Neural cell (in vitro differentiated cells): ENCODE measurements around the gene OR5AL1. TPM values are rescaled to one million over a fixed set of nuclear protein-coding genes. Genes with fewer than 3 reads are reported as not detected.

ENCODE experiments used
- polyA plus RNA-seq: library from polyadenylated mRNA; depleted of rRNA; stranded (reverse); fragments of >200 nt; gene quantifications from 2 replicates; pipeline ENCODE4 v1.2.3, GENCODE V29; 2014

OR5AL1 gene
- polyA plus RNA-seq, 1 donor from 2014 or later, result not detected

Other genes starting within 250 kb of the OR5AL1 start
- gene OR5J2, start 236.1 kb upstream of the OR5AL1 start, polyA plus RNA-seq, result not detected in 2 replicates
- gene OR5T2, start 178.4 kb upstream of the OR5AL1 start, polyA plus RNA-seq, result not detected in 2 replicates
- not detected in 2 replicates for gene OR5T3, start 160.4 kb upstream of the OR5AL1 start, polyA plus RNA-seq
- gene OR5T1, start 138.5 kb upstream of the OR5AL1 start, polyA plus RNA-seq, result not detected in 2 replicates
- not detected in 2 replicates for gene OR8H1, start 120.4 kb upstream of the OR5AL1 start, polyA plus RNA-seq
- gene OR8K3, start 97.6 kb upstream of the OR5AL1 start, polyA plus RNA-seq, result not detected in 2 replicates
- 0.60 TPM in 1 of 2 replicates, not detected in the other for gene OR8K1, start 66.7 kb upstream of the OR5AL1 start, polyA plus RNA-seq
- gene OR8J1, start 58.4 kb upstream of the OR5AL1 start, polyA plus RNA-seq, result not detected in 2 replicates
- gene OR8U1, start 37.1 kb upstream of the OR5AL1 start, polyA plus RNA-seq, result not detected in 2 replicates
- not detected in 2 replicates for gene OR5M3, start 60.7 kb downstream of the OR5AL1 start, polyA plus RNA-seq
- not detected in 2 replicates for gene OR5M8, start 78.7 kb downstream of the OR5AL1 start, polyA plus RNA-seq
- gene OR5M11, start 130.6 kb downstream of the OR5AL1 start, polyA plus RNA-seq, result not detected in 2 replicates
- gene OR5M10, start 165.0 kb downstream of the OR5AL1 start, polyA plus RNA-seq, result not detected in 2 replicates
- not detected in 2 replicates for gene OR5M1, start 202.2 kb downstream of the OR5AL1 start, polyA plus RNA-seq
- gene OR5AP2, start 229.7 kb downstream of the OR5AL1 start, polyA plus RNA-seq, result not detected in 2 replicates